K562 (cell line): ENCODE data around the gene LRRC37A3. TPM values are rescaled to one million over a fixed set of nuclear protein-coding genes. Genes with fewer than 3 reads are reported as not detected.
A peak's percentile ranks its signal among the peaks of the same experiment; 100 is the strongest.
"Not testable (repeated sequence)": the region's sequence is repeated elsewhere in the genome, so short reads cannot be mapped to it uniquely, and the experiment has no call there.

Source experiments
- ATAC-seq: fragments of 200-7000 bp; cut with Tn5 transposase; 3 replicates; pipeline ENCODE4 v1.9.1; 2020; ENCODE audit warnings: moderate library complexity
- BruUV-seq: library from RNA; stranded (reverse); fragments of 400-500 nt; replicated peaks from 2 replicates; lab custom pipeline; 2021; lab: Mats Ljungman, UMichigan
- CTCF ChIA-PET: fragments of 300-600 bp; formaldehyde crosslinking; extraction: SDS; loops from one replicate; lab custom pipeline; 2021; ENCODE audit warnings: low intra/inter-chr PET ratio; lab: Yijun Ruan, JAX
- POLR2A ChIA-PET: fragments of 300-600, 350-650 bp; sonication (Branson Sonifier 250); formaldehyde crosslinking; extraction: SDS; loops from one replicate; lab custom pipeline; 2021; ENCODE audit warnings: antibody characterized with exemption, inconsistent platforms; lab: Yijun Ruan, JAX
- DNase-seq, 4 experiments: peaks; one replicate each; pipeline versions ENCODE4 v3.0.0 to v3.0.0-alpha.2; 2011 to 2018; ENCODE audit warnings: low spot score in 3 of 4, mixed read lengths in 3 of 4; ENCODE audit errors: extremely low read depth in 1 of 4
- FAIRE-seq: peaks from 2 replicates; lab custom pipeline; 2011; peaks lifted over from hg19 to GRCh38; lab: Jason Lieb, UNC
- H2AFZ ChIP-seq: 2 replicates; pipeline ENCODE4 v1.6.0; 2011; ENCODE audit warnings: low read depth, low read length, control low read depth, inconsistent platforms
- H3K27ac ChIP-seq: fragments of 200-600 bp; 3 replicates; pipeline ENCODE4 v1.8.0; 2011; ENCODE audit warnings: low read depth, mild to moderate bottlenecking, control low read depth, inconsistent platforms, low read length, moderate library complexity, mixed read lengths; ENCODE audit errors: extremely low read depth
- H3K27me3 ChIP-seq, 2 experiments: fragments of 300-600 bp in 1 of 2; 2 replicates in 1 of 2; 3 replicates in 1 of 2; pipeline versions ENCODE4 v1.6.0 to v1.8.0; 2011; ENCODE audit warnings: inconsistent platforms in 2 of 2, low read length in 2 of 2, mild to moderate bottlenecking in 1 of 2, mixed read lengths in 1 of 2, moderate library complexity in 1 of 2; ENCODE audit not compliant: control insufficient read depth in 2 of 2, insufficient read depth in 2 of 2
- H3K36me3 ChIP-seq: fragments of 300-600 bp; 3 replicates; pipeline ENCODE4 v1.8.0; 2011; ENCODE audit warnings: mild to moderate bottlenecking, low read length, inconsistent platforms; ENCODE audit not compliant: control insufficient read depth, insufficient read depth
- H3K4me1 ChIP-seq, 2 experiments: fragments of 200-600 bp in 1 of 2; replicated peaks in 1 of 2; 2 replicates in 1 of 2; 3 replicates in 1 of 2; pipeline versions ENCODE4 v1.5.1 to v1.8.0; 2011; ENCODE audit warnings: inconsistent platforms in 2 of 2, low read length in 2 of 2, mild to moderate bottlenecking in 1 of 2, mixed read lengths in 1 of 2, moderate library complexity in 1 of 2; ENCODE audit not compliant: control insufficient read depth in 2 of 2, insufficient read depth in 2 of 2
- H3K4me2 ChIP-seq: 2 replicates; pipeline ENCODE4 v1.6.1; 2011; ENCODE audit warnings: low read length, control low read depth, inconsistent platforms, mixed read lengths; ENCODE audit not compliant: insufficient read depth
- H3K4me3 ChIP-seq: fragments of 200-600 bp; sonication (generic), shearing (Covaris generic); 2 replicates; pipeline ENCODE4 v1.5.1; 2016; ENCODE audit warnings: control low read depth, inconsistent platforms
- H3K79me2 ChIP-seq: fragments of 200-600 bp; 3 replicates; pipeline ENCODE4 v1.8.0; 2011; ENCODE audit warnings: low read length, inconsistent platforms; ENCODE audit not compliant: control insufficient read depth, insufficient read depth
- H3K9ac ChIP-seq, 2 experiments: 2 replicates each; pipeline versions ENCODE4 v1.6.0 to v1.6.1; 2011; ENCODE audit warnings: low read depth in 2 of 2, low read length in 2 of 2, control low read depth in 1 of 2, inconsistent platforms in 1 of 2, mild to moderate bottlenecking in 1 of 2, mixed read lengths in 1 of 2; ENCODE audit not compliant: insufficient read depth in 1 of 2
- H3K9me1 ChIP-seq: one replicate; pipeline ENCODE4 v1.6.0; 2011; ENCODE audit warnings: inconsistent platforms, mild to moderate bottlenecking, low read length, moderate library complexity; ENCODE audit not compliant: control insufficient read depth, insufficient read depth
- H3K9me3 ChIP-seq: replicated peaks from 2 replicates; pipeline ENCODE4 v1.5.1; 2011; ENCODE audit warnings: low read depth, low read length, inconsistent platforms; ENCODE audit not compliant: control insufficient read depth, insufficient read depth
- H4K20me1 ChIP-seq: replicated peaks from 2 replicates; pipeline ENCODE4 v1.6.1; 2011; ENCODE audit warnings: low read length, inconsistent platforms, mixed read lengths; ENCODE audit not compliant: control insufficient read depth, insufficient read depth
- CXXC5 ChIP-seq: fragments of 250-450 bp; sonication (Bioruptor Pico); IDR thresholded peaks from 2 replicates; pipeline ENCODE4 v1.8.0; 2022; ENCODE audit warnings: inconsistent platforms, mild to moderate bottlenecking, moderate library complexity
- FOXK2 ChIP-seq, 2 experiments: fragments of 450-650 bp; IDR thresholded peaks in 1 of 2; conservative IDR thresholded peaks in 1 of 2; 2 replicates each; pipeline ENCODE4 v1.6.1; 2016; ENCODE audit warnings: low read depth in 2 of 2, mild to moderate bottlenecking in 1 of 2
- WGBS: fragments of 100-300 bp; shearing (Covaris generic); methylation state at CpG from one replicate; pipeline ENCODE4 v1.1.6; 2016; ENCODE audit warnings: low coverage, mixed read lengths; ENCODE audit not compliant: insufficient coverage; ENCODE audit errors: missing lambda C conversion rate; 5-methylcytosine and 5-hydroxymethylcytosine counted together
- in situ Hi-C: fragments of 300-500 bp; cut with MboI; formaldehyde crosslinking; loops from 4 replicates; pipeline ENCODE4 v1.15.0; 2018; ENCODE audit warnings: inconsistent platforms, mixed read lengths
- intact Hi-C: fragments of 100-400 bp; cut with micrococcal nuclease; formaldehyde crosslinking; loops from 2 replicates; pipeline ENCODE4 v1.14.2; 2022
- polyA plus RNA-seq, 8 experiments: library from polyadenylated mRNA; depleted of rRNA in 4 of 8; stranded (reverse) in 5 of 8; unstranded in 3 of 8; fragments of >200 nt; fragmentation: Nextera tagmentation in 2 of 8; fragmentation: Illumina TruSeq in 1 of 8; extraction: Ambion mirVana in 2 of 8; extraction: Trizol in 1 of 8; gene quantifications; 2 replicates each; pipeline versions ENCODE4 v1.2.1 to v1.2.3, GENCODE V29; 2011 to 2014; ENCODE audit warnings: inconsistent platforms in 1 of 8, missing spikeins in 1 of 8
- total RNA-seq, 7 experiments: library from RNA; depleted of rRNA in 6 of 7; stranded (reverse); fragments of >200 nt in 6 of 7; fragmentation: Illumina TruSeq in 2 of 7; extraction: Trizol in 2 of 7; gene quantifications; 2 replicates each; pipeline versions ENCODE4 v1.2.1 to v1.2.3, GENCODE V29; 2011 to 2021; ENCODE audit warnings: low replicate concordance in 1 of 7
- TF ChIP-seq, protein P1 (sequence below): sonication (generic); formaldehyde crosslinking; IDR thresholded peaks from 2 replicates; pipeline ENCODE4 v1.8.0; 2022; ENCODE audit warnings: missing genetic modification reagents, mild to moderate bottlenecking, moderate library complexity, borderline replicate concordance
- TF ChIP-seq, protein P2 (sequence below): fragments of 450-650 bp; formaldehyde crosslinking; IDR thresholded peaks from 2 replicates; pipeline ENCODE4 v1.4.0; 2020; ENCODE audit warnings: mild to moderate bottlenecking, moderate library complexity
- TF ChIP-seq, protein P3 (sequence below), 2 experiments: fragments of 450-650 bp; formaldehyde crosslinking in 1 of 2; IDR thresholded peaks; 2 replicates each; pipeline versions ENCODE4 v1.4.0 to v1.6.1; 2014 to 2020; ENCODE audit warnings: mild to moderate bottlenecking in 2 of 2, borderline replicate concordance in 1 of 2, low read depth in 1 of 2

LRRC37A3 gene
- total and polyA plus RNA-seq, 9 of the 15 experiments (the other 6 are each of a cell fraction or from before 2014, with no cell fraction given), result 0.14 to 5.9 (median 2.2) TPM

DNA sequence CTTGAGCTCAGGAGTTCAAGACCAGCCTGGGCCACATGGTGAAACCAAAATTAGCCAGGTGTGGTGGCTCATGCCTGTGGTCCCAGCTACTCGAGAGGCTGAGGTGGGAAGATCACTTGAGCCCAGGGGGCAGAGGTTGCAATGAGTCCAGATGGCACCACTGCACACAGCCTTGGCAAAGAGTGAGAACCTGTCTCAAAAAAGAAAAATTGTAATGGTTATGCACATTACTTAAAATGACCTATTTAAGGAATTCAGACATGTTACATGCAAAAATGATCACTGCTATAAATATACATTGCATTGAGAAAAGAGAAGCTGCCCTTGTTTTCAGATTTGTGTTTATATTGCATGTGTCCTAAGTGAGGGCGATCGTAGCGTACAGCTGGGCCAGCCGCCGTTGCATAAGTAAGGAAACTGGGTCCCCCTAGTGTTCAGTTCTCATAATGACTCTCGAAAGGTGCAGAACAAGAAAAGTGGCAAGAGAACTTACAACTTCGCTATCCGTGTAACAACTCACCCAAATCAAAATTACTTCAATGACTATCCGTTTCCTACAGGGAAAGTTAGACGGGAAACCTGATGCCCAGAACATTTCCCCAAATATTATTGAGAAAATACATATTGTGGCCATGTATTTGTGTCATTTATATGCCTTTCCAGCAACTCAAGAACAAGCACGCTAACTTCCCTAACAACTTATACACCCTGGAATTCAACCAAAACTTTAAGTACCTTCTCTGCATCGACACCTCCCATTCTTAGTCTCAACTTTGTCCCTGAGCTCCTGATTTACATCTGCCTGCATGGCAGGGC is 42.5 kb upstream of the LRRC37A3 start:
- CTCF ChIA-PET, result interaction anchor here (0.5 kb wide), 1 partner anchor 39 kb away, joined by 3 read pairs; no protein-coding TSS in a partner anchor
- H3K4me3 ChIP-seq, H3K79me2 ChIP-seq, H3K9me3 ChIP-seq, H3K27ac ChIP-seq, H3K27me3 ChIP-seq, BruUV-seq, H3K36me3 ChIP-seq, H3K4me1 ChIP-seq, H3K9me1 ChIP-seq, H4K20me1 ChIP-seq: not testable (repeated sequence)
- ATAC-seq (peak; percentile 76), FAIRE-seq (peak; percentile 97), DNase-seq (peak in 1 of 4 experiments; percentile 59)
- intact Hi-C loops (loop anchor here (5.0 to 10.0 kb wide), 3 partner anchors 143 to 539 kb away; no protein-coding TSS in a partner anchor), in situ Hi-C loops (loop anchor here (10.0 to 25.0 kb wide), 3 partner anchors 233 to 649 kb away; no protein-coding TSS in a partner anchor)
- H3K4me2 ChIP-seq, result peak overlapping the region; percentile 21
- peak overlapping the region in 1 of 2 experiments; percentile 12; a peak in 1 of 4 replicates for H3K9ac ChIP-seq
- POLR2A ChIA-PET, result interaction anchor here (1.0 to 1.2 kb wide), 2 partner anchors 23 to 42 kb away, joined by 3 read pairs; no protein-coding TSS in a partner anchor
- 6% methylated on average over 11 of the region's 13 CpGs for WGBS
- peak overlapping the region; percentile 81 for H2AFZ ChIP-seq
- TF ChIP-seq, protein P1, sequence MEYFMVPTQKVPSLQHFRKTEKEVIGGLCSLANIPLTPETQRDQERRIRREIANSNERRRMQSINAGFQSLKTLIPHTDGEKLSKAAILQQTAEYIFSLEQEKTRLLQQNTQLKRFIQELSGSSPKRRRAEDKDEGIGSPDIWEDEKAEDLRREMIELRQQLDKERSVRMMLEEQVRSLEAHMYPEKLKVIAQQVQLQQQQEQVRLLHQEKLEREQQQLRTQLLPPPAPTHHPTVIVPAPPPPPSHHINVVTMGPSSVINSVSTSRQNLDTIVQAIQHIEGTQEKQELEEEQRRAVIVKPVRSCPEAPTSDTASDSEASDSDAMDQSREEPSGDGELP, result peak; percentile 53; the same call in 1 of the 2 replicates
- TF ChIP-seq, protein P2, sequence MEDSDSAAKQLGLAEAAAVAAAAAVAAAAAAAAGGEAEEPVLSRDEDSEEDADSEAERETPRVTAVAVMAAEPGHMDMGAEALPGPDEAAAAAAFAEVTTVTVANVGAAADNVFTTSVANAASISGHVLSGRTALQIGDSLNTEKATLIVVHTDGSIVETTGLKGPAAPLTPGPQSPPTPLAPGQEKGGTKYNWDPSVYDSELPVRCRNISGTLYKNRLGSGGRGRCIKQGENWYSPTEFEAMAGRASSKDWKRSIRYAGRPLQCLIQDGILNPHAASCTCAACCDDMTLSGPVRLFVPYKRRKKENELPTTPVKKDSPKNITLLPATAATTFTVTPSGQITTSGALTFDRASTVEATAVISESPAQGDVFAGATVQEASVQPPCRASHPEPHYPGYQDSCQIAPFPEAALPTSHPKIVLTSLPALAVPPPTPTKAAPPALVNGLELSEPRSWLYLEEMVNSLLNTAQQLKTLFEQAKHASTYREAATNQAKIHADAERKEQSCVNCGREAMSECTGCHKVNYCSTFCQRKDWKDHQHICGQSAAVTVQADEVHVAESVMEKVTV (CRISPR knock-in tag), result peak; percentile 91
- peak; percentile 40 to 60; a peak in 2 of 4 replicates for TF ChIP-seq FOXK2 (conservative IDR thresholded peaks at IDR 0.05 in 1 of 2, IDR thresholded peaks at IDR 0.05 in 1 of 2; ENCODE audit: low read depth in 2 of 2)
- TF ChIP-seq, protein P3, sequence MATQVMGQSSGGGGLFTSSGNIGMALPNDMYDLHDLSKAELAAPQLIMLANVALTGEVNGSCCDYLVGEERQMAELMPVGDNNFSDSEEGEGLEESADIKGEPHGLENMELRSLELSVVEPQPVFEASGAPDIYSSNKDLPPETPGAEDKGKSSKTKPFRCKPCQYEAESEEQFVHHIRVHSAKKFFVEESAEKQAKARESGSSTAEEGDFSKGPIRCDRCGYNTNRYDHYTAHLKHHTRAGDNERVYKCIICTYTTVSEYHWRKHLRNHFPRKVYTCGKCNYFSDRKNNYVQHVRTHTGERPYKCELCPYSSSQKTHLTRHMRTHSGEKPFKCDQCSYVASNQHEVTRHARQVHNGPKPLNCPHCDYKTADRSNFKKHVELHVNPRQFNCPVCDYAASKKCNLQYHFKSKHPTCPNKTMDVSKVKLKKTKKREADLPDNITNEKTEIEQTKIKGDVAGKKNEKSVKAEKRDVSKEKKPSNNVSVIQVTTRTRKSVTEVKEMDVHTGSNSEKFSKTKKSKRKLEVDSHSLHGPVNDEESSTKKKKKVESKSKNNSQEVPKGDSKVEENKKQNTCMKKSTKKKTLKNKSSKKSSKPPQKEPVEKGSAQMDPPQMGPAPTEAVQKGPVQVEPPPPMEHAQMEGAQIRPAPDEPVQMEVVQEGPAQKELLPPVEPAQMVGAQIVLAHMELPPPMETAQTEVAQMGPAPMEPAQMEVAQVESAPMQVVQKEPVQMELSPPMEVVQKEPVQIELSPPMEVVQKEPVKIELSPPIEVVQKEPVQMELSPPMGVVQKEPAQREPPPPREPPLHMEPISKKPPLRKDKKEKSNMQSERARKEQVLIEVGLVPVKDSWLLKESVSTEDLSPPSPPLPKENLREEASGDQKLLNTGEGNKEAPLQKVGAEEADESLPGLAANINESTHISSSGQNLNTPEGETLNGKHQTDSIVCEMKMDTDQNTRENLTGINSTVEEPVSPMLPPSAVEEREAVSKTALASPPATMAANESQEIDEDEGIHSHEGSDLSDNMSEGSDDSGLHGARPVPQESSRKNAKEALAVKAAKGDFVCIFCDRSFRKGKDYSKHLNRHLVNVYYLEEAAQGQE (IDR thresholded peaks at IDR 0.05; ENCODE audit: borderline replicate concordance), result peak; percentile 69; the same call in 1 of the 2 replicates
- TF ChIP-seq, protein P3 (CRISPR knock-in tag; IDR thresholded peaks at IDR 0.05; ENCODE audit: low read depth), result not testable (repeated sequence)
- TF ChIP-seq CXXC5 (CRISPR knock-in tag), result peak; percentile 46; the same call in 1 of the 2 replicates
